MV-4-11 (cell line): ENCODE measurements around the gene RHPN2.
"Not testable (repeated sequence)": the region's sequence is repeated elsewhere in the genome, so short reads cannot be mapped to it uniquely, and the experiment has no call there.

Experiments
- DNase-seq: peaks from one replicate; lab custom pipeline; 2025; lab: John Stamatoyannopoulos, UW

The RHPN2 gene

DNA sequence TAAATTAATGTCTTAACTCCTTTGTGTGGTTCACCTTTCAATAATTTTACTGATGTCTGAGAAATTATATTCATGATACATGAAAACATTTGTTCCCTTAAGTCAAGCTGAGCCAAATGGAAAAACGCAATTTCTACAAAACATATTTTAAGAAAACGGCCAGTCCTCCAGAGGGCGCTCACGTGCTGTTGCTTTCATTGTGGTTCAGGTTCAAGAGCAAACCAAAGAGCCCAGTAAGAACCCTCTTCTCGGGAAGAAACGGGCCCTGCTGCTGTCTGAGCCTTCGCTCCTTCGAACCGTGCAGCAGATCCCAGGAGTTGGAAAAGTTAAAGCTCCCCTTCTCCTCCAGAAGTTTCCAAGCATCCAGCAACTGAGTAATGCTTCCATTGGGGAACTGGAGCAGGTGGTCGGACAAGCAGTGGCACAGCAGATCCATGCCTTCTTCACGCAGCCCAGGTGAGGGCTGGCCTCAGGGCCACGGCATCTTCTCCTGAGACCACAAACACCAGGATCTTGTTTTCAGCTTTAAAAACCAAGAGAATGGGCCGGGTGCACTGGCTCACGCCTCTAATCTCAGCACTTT is 88.4 kb downstream of the RHPN2 start:
- peak; percentile 64 for DNase-seq

DNA sequence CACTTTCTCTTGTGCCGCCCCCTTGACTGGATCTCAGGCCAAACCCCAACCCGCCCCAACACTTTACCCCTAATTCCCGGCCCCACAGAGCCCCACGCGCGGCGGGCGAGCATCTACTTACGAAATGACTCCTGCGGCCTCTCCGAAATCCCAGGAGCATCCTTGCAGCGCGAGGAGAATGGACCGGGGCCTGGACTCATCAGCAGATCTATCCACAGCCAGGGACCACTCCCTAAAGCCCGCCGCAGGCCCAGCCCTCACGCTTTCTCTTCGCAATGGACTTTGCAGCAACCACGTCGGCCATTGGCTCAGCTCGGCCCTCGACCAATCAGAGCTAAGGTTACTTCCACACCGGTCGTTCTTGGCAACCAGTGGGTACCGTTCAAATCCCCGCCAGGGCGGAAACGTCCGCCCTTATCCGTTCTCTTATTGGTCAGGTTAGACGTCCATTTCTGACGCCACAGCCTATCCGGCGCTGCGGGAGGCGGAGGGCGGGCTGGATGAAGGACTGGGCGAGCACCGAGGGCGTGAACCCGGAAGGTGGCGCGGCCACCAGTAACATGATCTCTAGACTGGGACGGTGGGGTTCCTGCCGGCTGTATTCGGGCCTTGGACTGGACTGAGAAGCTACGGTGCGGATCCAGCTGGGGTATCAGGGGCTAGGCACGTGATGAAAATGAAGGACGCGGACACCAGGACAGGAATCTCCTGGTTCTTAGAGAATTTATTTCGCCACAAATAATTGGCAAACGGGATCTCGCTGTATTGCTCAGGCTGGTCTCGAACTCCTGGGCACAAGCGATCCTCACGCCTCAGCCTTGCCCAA is 92.8 kb downstream of the RHPN2 start, which contains the start of the genes CEP89 and FAAP24:
TSS of gene CEP89 (minus strand) at position 244 of the 826 bp plus-strand sequence. CDS start at position 160, 84 bp downstream.
TSS of gene FAAP24 (plus strand) at position 528 of the 826 bp plus-strand sequence. CDS start 955 bp downstream, outside the sequence.
- peak; percentile 100 for DNase-seq

DNA sequence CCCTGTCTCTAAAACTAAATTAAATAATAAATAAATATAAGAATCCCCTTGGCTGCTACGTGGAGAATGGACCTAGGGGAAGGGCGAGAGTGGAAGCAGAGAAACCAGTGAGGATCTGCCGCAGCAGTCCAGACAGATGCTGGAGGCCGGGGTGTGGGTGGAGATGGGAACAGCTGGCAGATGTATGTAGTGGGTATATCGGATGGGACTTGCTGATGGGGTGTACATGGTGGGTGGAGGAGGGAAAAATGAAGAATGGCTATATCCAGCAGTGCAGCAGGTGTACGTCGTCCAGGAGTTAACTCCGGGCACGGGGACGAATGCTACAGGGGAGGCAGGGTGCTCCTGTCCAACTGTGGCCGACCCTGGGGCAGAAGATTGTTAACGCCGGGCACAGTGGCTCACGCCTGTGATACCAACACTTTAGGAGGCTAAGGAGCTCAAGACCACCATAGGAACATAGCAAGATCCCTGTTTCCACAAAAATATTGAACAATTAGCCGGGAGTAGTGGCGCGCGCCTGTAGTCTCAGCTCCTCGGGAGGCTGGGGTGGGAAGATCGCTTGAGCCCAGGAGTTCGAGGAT is 93.6 kb downstream of the RHPN2 start:
- no peak for DNase-seq

DNA sequence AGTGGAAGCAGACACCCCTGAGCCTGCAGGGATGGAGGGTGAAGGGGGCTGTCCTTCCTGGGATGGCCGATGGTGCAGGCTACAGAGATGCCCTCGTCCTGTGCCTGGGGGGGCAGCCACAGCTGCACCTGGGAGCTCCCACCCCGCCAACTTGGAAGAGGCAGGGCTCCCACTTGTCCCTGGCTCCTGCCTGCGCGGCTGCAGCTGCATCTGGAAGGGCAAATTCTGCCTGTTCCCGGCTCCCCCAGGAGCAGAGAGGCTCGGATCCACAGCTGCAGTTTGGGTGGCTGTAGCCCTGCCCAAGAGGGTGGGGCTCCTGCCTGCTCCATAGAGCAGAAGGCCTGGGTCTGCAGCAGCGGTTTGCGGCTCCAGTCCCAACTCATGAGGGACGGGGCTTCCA is 95.1 kb downstream of the RHPN2 start:
- no peak for DNase-seq

DNA sequence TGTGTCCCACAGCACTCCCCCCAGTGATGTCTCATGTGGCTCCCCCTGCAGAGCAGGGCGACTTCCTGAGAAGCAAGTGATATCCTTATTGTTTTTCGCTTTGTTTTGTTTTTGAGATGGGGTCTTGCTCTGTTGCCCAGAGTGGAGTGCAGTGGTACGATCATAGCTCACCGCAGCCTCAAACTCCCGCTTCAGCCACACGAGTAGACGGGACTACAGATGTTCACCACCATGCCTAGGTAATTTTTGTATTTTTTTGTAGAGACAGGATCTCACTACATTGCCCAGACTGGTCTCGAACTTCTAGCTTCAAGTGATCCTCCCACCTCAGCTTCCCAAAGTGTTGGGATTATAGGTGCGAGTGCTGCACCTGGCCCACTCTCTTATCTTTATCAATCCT is 97.9 kb downstream of the RHPN2 start:
- DNase-seq: no peak

DNA sequence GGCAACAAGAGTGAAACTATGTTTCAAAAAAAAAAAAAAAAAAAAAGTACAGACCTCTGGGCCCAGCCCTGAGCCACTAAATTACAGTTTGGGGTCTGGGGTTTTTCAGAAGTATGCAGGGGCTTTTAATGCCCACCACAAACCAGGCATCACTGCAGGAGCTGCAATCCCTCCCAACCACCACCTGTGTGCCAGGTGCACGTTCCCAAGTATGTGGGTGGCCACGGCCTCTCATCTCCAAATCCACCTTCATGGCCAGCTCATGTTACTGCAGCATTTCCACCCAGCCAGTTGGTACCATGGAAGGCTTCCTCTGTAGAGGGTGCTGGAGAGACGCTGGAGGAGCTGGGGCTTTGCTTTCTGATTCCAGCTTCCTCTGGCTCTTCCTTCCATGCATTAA is 119.4 kb downstream of the RHPN2 start:
- no peak for DNase-seq

DNA sequence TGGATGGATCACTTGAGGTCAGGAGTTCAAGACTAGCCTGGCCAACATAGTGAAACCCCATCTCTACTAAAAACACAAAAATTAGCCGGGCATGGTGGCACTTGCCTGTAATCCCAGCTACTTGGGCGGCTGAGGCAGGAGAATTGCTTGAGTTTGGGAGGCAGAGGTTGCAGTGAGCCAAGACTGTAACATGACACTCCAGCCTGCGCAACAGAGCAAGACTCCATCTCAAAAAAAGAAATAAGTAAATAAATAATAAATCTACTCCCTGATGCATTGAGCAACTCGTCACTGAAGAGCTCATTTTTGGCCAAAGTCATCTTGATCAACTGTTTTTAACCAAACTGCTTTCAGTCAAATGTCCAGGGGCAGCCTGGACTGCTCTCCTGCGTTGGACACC is 123.4 kb downstream of the RHPN2 start:
- not testable (repeated sequence) for DNase-seq

DNA sequence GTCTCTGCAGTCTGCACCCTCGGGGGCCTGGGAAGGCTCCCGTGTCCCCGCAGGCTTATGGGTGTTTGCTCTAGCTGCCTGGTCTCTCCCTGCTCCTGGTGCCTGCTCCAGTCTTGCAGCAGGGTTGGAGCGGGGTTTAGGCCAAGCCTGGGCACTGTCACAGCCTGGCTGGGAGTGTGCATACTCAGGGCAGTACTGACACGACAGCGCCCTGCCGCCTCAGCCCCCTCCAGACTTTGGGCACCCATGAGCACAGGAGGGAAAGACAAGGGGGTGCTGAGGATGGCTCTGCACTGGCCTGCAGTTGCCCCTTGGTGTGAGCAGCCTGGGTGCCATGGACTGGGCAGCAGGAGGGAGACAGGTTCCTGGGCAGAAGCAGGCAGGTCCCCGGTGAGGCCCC is 128.6 kb downstream of the RHPN2 start:
- DNase-seq: no peak

DNA sequence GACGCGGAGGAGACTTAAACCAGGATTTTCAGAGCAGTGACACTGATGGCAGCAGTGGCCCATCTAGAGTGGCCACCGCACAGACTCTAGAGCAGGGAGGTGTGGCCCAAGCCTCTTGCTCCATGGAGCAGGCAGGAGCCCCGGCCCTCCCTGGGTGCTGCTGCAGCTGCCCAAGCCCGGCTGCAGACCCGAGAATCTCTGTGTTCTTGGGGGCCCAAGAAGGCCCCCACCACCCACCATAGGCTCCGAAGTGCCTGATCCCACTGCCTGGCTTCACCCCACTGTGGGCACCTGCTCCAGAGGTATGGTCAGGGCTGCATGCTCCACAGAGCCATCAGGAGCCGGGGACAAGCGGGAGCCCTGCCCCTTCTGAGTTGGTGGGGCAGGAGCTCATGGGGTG is 129.1 kb downstream of the RHPN2 start:
- no peak for DNase-seq

DNA sequence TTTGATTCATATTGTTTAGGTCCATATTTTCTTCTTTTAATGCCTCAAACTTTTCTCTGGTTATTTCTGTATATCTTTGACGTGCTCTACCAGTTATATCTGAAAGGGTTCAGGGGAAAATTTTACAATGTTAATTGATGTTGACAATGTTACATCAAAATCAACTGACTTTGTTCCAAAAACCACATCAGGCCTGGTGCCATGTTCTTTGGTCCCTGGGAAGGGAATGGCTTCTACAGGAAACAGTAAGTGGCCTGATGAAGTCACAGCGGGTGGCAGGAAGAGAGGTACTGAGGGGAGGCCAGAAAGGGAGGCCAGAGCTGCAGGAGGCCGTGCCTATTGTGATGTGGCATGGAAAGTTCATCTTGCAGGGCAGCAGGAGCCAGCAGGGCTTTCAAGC is 131.1 kb downstream of the RHPN2 start:
- no peak for DNase-seq

DNA sequence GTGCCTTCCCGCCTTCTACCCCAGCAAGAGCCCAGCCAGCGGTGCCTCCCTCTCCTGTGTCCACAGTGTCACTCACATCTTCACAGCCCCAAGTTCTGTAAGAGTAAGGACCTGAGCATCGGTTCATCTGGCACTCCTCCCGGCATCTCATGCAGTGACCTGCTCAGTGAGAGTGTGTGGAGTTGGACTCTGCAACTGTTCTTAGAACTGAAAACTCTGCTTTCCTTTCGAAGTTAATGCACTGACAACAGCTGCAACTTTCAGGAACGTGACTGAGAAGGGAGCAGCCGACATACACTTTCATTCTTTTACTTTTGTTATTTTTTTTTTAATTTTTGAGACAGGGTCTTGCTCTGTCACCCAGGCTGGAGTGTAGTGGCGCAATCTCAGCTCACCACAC is 134.1 kb downstream of the RHPN2 start:
- no peak for DNase-seq

DNA sequence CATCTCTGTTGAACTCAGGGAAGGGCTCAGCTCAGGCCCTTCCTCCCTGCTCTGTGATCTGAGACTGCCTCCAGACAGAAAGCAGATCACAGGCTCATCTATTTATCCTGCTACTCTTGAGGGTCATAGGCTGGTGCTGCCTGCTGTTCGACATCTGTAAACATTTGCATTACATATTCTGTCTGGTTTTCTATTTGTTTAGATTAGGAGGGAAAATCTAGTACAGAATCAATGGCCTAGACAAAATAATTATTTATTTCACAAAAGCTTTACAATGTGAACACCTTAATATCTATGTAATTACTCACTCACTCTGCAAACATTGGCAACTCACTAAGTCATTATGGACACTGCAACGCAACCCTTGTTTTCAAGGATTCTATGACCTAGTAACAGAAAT is 135.9 kb downstream of the RHPN2 start:
- no peak for DNase-seq
